WTC11 (cell line): ENCODE data around the gene FNDC5. TPM values are rescaled to one million over a fixed set of nuclear protein-coding genes. Genes with fewer than 3 reads are reported as not detected.

Experiments
- ATAC-seq: fragments of 200-7000 bp; cut with Tn5 transposase; 2 replicates; pipeline ENCODE4 v1.10.0; 2021; ENCODE audit warnings: mild to moderate bottlenecking, moderate library complexity
- CTCF ChIA-PET: fragments of 300-600 bp; sonication (Branson Sonifier 250); formaldehyde crosslinking; loops from one replicate; lab custom pipeline; 2021; ENCODE audit warnings: antibody characterized with exemption; lab: Charles Lee
- POLR2A ChIA-PET: fragments of 350-600 bp; sonication (Branson Sonifier 250); formaldehyde crosslinking; loops from one replicate; lab custom pipeline; 2021; ENCODE audit warnings: antibody characterized with exemption; lab: Charles Lee
- DNase-seq: peaks from one replicate; pipeline ENCODE4 v3.0.0; 2021; ENCODE audit warnings: low spot score
- H3K27ac Mint-ChIP-seq: 2 replicates; pipeline ENCODE4 v1.8.0; 2021; ENCODE audit warnings: mixed read lengths
- H3K27me3 Mint-ChIP-seq: 2 replicates; pipeline ENCODE4 v1.8.0; 2021; ENCODE audit warnings: low read depth, mild to moderate bottlenecking, moderate library complexity, mixed read lengths
- H3K36me3 Mint-ChIP-seq: 2 replicates; pipeline ENCODE4 v1.8.0; 2021; ENCODE audit warnings: mixed read lengths
- H3K4me1 Mint-ChIP-seq: 2 replicates; pipeline ENCODE4 v1.8.0; 2022; ENCODE audit warnings: mixed read lengths
- H3K4me3 Mint-ChIP-seq: 2 replicates; pipeline ENCODE4 v1.8.0; 2021; ENCODE audit warnings: mild to moderate bottlenecking, moderate library complexity, mixed read lengths
- H3K9me3 Mint-ChIP-seq: 2 replicates; pipeline ENCODE4 v1.8.0; 2021; ENCODE audit warnings: mixed read lengths
- ARID4B ChIP-seq: sonication (generic); formaldehyde crosslinking; IDR thresholded peaks from 2 replicates; pipeline ENCODE4 v1.8.0; 2023; ENCODE audit warnings: missing genetic modification reagents, mild to moderate bottlenecking, borderline replicate concordance
- ATF3 ChIP-seq: sonication (generic); formaldehyde crosslinking; conservative IDR thresholded peaks from 2 replicates; pipeline ENCODE4 v1.8.1; 2022; ENCODE audit warnings: mild to moderate bottlenecking, missing genetic modification reagents
- CREB1 ChIP-seq: sonication (generic); formaldehyde crosslinking; IDR thresholded peaks from 2 replicates; pipeline ENCODE4 v1.8.0; 2023; ENCODE audit warnings: mild to moderate bottlenecking, missing genetic modification reagents
- CREM ChIP-seq: sonication (generic); formaldehyde crosslinking; IDR thresholded peaks from 2 replicates; pipeline ENCODE4 v1.8.1; 2022; ENCODE audit warnings: mild to moderate bottlenecking, missing genetic modification reagents, moderate library complexity
- CTCF ChIP-seq: fragments of 200-600 bp; IDR thresholded peaks from 2 replicates; pipeline ENCODE4 v1.8.0; 2022; ENCODE audit warnings: antibody characterized with exemption
- E2F5 ChIP-seq: sonication (generic); formaldehyde crosslinking; IDR thresholded peaks from 2 replicates; pipeline ENCODE4 v1.8.1; 2022; ENCODE audit warnings: mild to moderate bottlenecking, moderate library complexity, missing genetic modification reagents
- ELF4 ChIP-seq: sonication (generic); formaldehyde crosslinking; IDR thresholded peaks from 2 replicates; pipeline ENCODE4 v1.8.1; 2022; ENCODE audit warnings: low read depth, mild to moderate bottlenecking, moderate library complexity, missing genetic modification reagents
- EMX1 ChIP-seq: fragments of 250-450 bp; sonication (Bioruptor Pico); IDR thresholded peaks from 2 replicates; pipeline ENCODE4 v1.8.0; 2021; ENCODE audit warnings: mild to moderate bottlenecking
- ERG ChIP-seq: fragments of 250-450 bp; sonication (Bioruptor Pico); IDR thresholded peaks from 2 replicates; pipeline ENCODE4 v1.8.0; 2021; ENCODE audit warnings: mild to moderate bottlenecking
- ETV6 ChIP-seq: sonication (generic); formaldehyde crosslinking; IDR thresholded peaks from 2 replicates; pipeline ENCODE4 v1.8.1; 2022; ENCODE audit warnings: mild to moderate bottlenecking, missing genetic modification reagents
- HMGA2 ChIP-seq: fragments of 250-450 bp; sonication (Bioruptor Pico); IDR thresholded peaks from 2 replicates; pipeline ENCODE4 v1.4.0; 2021; ENCODE audit warnings: mild to moderate bottlenecking, moderate library complexity
- IRF1 ChIP-seq: sonication (generic); formaldehyde crosslinking; IDR thresholded peaks from 2 replicates; pipeline ENCODE4 v1.8.0; 2023; ENCODE audit warnings: missing genetic modification reagents
- JAZF1 ChIP-seq: fragments of 250-450 bp; sonication (Bioruptor Pico); IDR thresholded peaks from 2 replicates; pipeline ENCODE4 v1.9.0; 2021; ENCODE audit warnings: moderate library complexity, mild to moderate bottlenecking, inconsistent platforms
- MXD4 ChIP-seq: fragments of 250-450 bp; sonication (Bioruptor Pico); IDR thresholded peaks from 2 replicates; pipeline ENCODE4 v1.8.0; 2021; ENCODE audit warnings: mild to moderate bottlenecking, moderate library complexity, borderline replicate concordance
- NR1H2 ChIP-seq: sonication (generic); formaldehyde crosslinking; IDR thresholded peaks from 2 replicates; pipeline ENCODE4 v1.9.0; 2021; ENCODE audit warnings: mild to moderate bottlenecking, moderate library complexity, missing genetic modification reagents
- NR2C2 ChIP-seq: sonication (generic); formaldehyde crosslinking; IDR thresholded peaks from 2 replicates; pipeline ENCODE4 v1.8.0; 2022; ENCODE audit warnings: mild to moderate bottlenecking, missing genetic modification reagents
- NR3C1 ChIP-seq: sonication (generic); formaldehyde crosslinking; conservative IDR thresholded peaks from 2 replicates; pipeline ENCODE4 v1.8.1; 2023; ENCODE audit warnings: low read depth, mild to moderate bottlenecking, missing genetic modification reagents
- RORB ChIP-seq: fragments of 250-450 bp; sonication (Bioruptor Pico); IDR thresholded peaks from 2 replicates; pipeline ENCODE4 v1.9.0; 2021; ENCODE audit warnings: mild to moderate bottlenecking
- ZNF232 ChIP-seq: sonication (generic); formaldehyde crosslinking; IDR thresholded peaks from 2 replicates; pipeline ENCODE4 v1.8.0; 2022; ENCODE audit warnings: mild to moderate bottlenecking, missing genetic modification reagents
- ZNF281 ChIP-seq: sonication (generic); formaldehyde crosslinking; IDR thresholded peaks from 2 replicates; pipeline ENCODE4 v1.8.0; 2023; ENCODE audit warnings: mild to moderate bottlenecking, missing genetic modification reagents
- ZNF396 ChIP-seq: fragments of 250-450 bp; sonication (Bioruptor Pico); IDR thresholded peaks from 2 replicates; pipeline ENCODE4 v1.8.0; 2021; ENCODE audit warnings: mild to moderate bottlenecking, moderate library complexity, borderline replicate concordance
- ZNF423 ChIP-seq: fragments of 250-450 bp; sonication (Bioruptor Pico); IDR thresholded peaks from 2 replicates; pipeline ENCODE4 v2.1.2; 2022; ENCODE audit warnings: mild to moderate bottlenecking, moderate library complexity
- total RNA-seq: library from RNA; stranded (reverse); gene quantifications from 3 replicates; pipeline ENCODE4 v1.2.3, GENCODE V29; 2021

Gene FNDC5
- total RNA-seq, 1 experiment from 2014 or later = 1.2 TPM

- TF ChIP-seq ZNF281 (peak; percentile 98), ZNF232 (CRISPR knock-in tag) (peak; percentile 99)
Measured at GRCh38 chr1:32886004-32886827, 15.5 kb upstream of the FNDC5 start, which contains the start of gene HPCA (continued).

- Mint-ChIP-seq H3K4me1 (peaks cover 12% of the 10 kb centered on the region), H3K27ac (no peak overlapping the region), H3K9me3 (no peaks in the 10 kb centered on the region), H3K36me3 (no peaks in the 10 kb centered on the region), H3K4me3 (peak overlapping the region; percentile 65), H3K27me3 (peaks cover 68% of the 10 kb centered on the region)
- TF ChIP-seq ZNF232 (CRISPR knock-in tag) (no peak), ATF3 (no peak), CREM (CRISPR knock-in tag) (no peak), CREB1 (CRISPR knock-in tag) (no peak), ZNF423 (no peak), NR2C2 (CRISPR knock-in tag) (no peak), MXD4 (CRISPR knock-in tag) (no peak), ETV6 (CRISPR knock-in tag) (no peak), ERG (no peak), CTCF (no peak), EMX1 (CRISPR knock-in tag) (no peak), IRF1 (no peak), ZNF396 (no peak), HMGA2 (CRISPR knock-in tag) (no peak), RORB (CRISPR knock-in tag) (no peak)
- no peak for ATAC-seq
- ChIA-PET POLR2A (interaction anchor here (0.9 to 1.4 kb wide), 2 partner anchors 9 to 16 kb away, joined by 3 read pairs; no protein-coding TSS in a partner anchor), CTCF (interaction anchor here (0.5 to 4.6 kb wide), 7 partner anchors 10 to 365 kb away, joined by 3 to 93 read pairs (median 12); partner anchors contain the start of genes AZIN2 and FNDC5)
- DNase-seq = no peak
Measured at GRCh38 chr1:32885676-32886003, 14.9 kb upstream of the FNDC5 start.

GRCh38 chr1:32884726-32885125, 14.0 kb upstream of the FNDC5 start:
- ChIA-PET CTCF (interaction anchor here (0.8 to 4.6 kb wide), 5 partner anchors 8 to 365 kb away, joined by 3 to 93 read pairs (median 3); partner anchors contain the start of gene FNDC5), POLR2A (no interaction called here)
- no peak overlapping the region for H3K4me3 Mint-ChIP-seq
- H3K4me1 Mint-ChIP-seq = peaks cover 12% of the 10 kb centered on the region
- ATAC-seq = no peak
- DNase-seq = no peak
- peaks cover 59% of the 10 kb centered on the region for H3K27me3 Mint-ChIP-seq
- no peaks in the 10 kb centered on the region for H3K36me3 Mint-ChIP-seq
- H3K9me3 Mint-ChIP-seq = no peaks in the 10 kb centered on the region
- no peak overlapping the region for H3K27ac Mint-ChIP-seq
- TF ChIP-seq E2F5 = no peak
- TF ChIP-seq JAZF1 (CRISPR knock-in tag) = no peak
- no peak for TF ChIP-seq HMGA2 (CRISPR knock-in tag)
- no peak for TF ChIP-seq NR3C1 (CRISPR knock-in tag)
- TF ChIP-seq NR1H2 (CRISPR knock-in tag) = no peak
- no peak for TF ChIP-seq ELF4 (CRISPR knock-in tag)
- no peak for TF ChIP-seq ARID4B (CRISPR knock-in tag)
